Measurements from ENCODE around the gene BMP2K.

BMP2K gene

GRCh38 chr4:78764498-78764961 is 11.6 kb upstream of the BMP2K start:
- Histone ChIP-seq H3K36me3 (ENCODE audit: control insufficient read depth, low read length) (no peaks in the 10 kb centered on the region), H3K27me3 (ENCODE audit: control insufficient read depth, low read length) (no peaks in the 10 kb centered on the region), H3K4me3 (ENCODE audit: low read length) (no peak overlapping the region), H3K9me2 (replicated peaks; ENCODE audit: control insufficient read depth, low read length) (no peaks in the 10 kb centered on the region), H3K4me1 (ENCODE audit: control insufficient read depth, low read length) (peaks cover 35% of the 10 kb centered on the region), H4K20me1 (ENCODE audit: control insufficient read depth, insufficient read depth, low read depth, low read length) (no peaks in the 10 kb centered on the region), H3F3A (ENCODE audit: control insufficient read depth, insufficient read depth) (peaks cover 3% of the 10 kb centered on the region; the same call in 1 of the 2 replicates), H3K9me3 (ENCODE audit: control insufficient read depth, insufficient read depth, low read length) (no peaks in the 10 kb centered on the region), H3K27ac (ENCODE audit: low read depth, low read length) (no peak overlapping the region), H3K79me2 (ENCODE audit: control insufficient read depth, low read length) (no peaks in the 10 kb centered on the region), H3K4me2 (ENCODE audit: low read length) (no peak overlapping the region)
- TF ChIP-seq EZH2phosphoT487 (IDR thresholded peaks at IDR 0.05; ENCODE audit: borderline replicate concordance, low read length) (no peak), CTCF (IDR thresholded peaks at IDR 0.05; ENCODE audit: low read depth, low read length, poor library complexity, severe bottlenecking) (no peak)

- H4K20me1 ChIP-seq (ENCODE audit: control insufficient read depth, insufficient read depth, low read depth, low read length) = no peaks in the 10 kb centered on the region
- no peaks in the 10 kb centered on the region for H3K9me3 ChIP-seq (ENCODE audit: control insufficient read depth, insufficient read depth, low read length)
- peak overlapping the region; percentile 73 for H3K4me2 ChIP-seq (ENCODE audit: low read length)
- no peaks in the 10 kb centered on the region for H3K9me2 ChIP-seq (replicated peaks; ENCODE audit: control insufficient read depth, low read length)
- H3K27ac ChIP-seq (ENCODE audit: low read depth, low read length) = 0 out of 2 replicates have a peak overlapping the region, but pooled peaks have one; percentile 5
- no peaks in the 10 kb centered on the region for H3K79me2 ChIP-seq (ENCODE audit: control insufficient read depth, low read length)
- H3K27me3 ChIP-seq (ENCODE audit: control insufficient read depth, low read length) = no peaks in the 10 kb centered on the region
- H3K4me3 ChIP-seq (ENCODE audit: low read length) = peak overlapping the region; percentile 50
- TF ChIP-seq CTCF (IDR thresholded peaks at IDR 0.05; ENCODE audit: low read depth, low read length, poor library complexity, severe bottlenecking) (no peak), EZH2phosphoT487 (IDR thresholded peaks at IDR 0.05; ENCODE audit: borderline replicate concordance, low read length) (no peak)
- peaks cover 3% of the 10 kb centered on the region; the same call in 1 of the 2 replicates for H3F3A ChIP-seq (ENCODE audit: control insufficient read depth, insufficient read depth)
- H3K36me3 ChIP-seq (ENCODE audit: control insufficient read depth, low read length) = no peaks in the 10 kb centered on the region
- H3K4me1 ChIP-seq (ENCODE audit: control insufficient read depth, low read length) = peaks cover 32% of the 10 kb centered on the region
Observed at GRCh38 chr4:78765432-78766006, 10.6 kb upstream of the BMP2K start.

GRCh38 chr4:78766026-78766425 is 10.1 kb upstream of the BMP2K start:
- Histone ChIP-seq H4K20me1 (ENCODE audit: control insufficient read depth, insufficient read depth, low read depth, low read length) (no peaks in the 10 kb centered on the region), H3K9me2 (replicated peaks; ENCODE audit: control insufficient read depth, low read length) (no peaks in the 10 kb centered on the region), H3K4me2 (ENCODE audit: low read length) (peak overlapping the region; percentile 73), H3K27ac (ENCODE audit: low read depth, low read length) (peak overlapping the region; percentile 31), H3F3A (ENCODE audit: control insufficient read depth, insufficient read depth) (peaks cover 3% of the 10 kb centered on the region; the same call in 1 of the 2 replicates), H3K79me2 (ENCODE audit: control insufficient read depth, low read length) (no peaks in the 10 kb centered on the region), H3K36me3 (ENCODE audit: control insufficient read depth, low read length) (no peaks in the 10 kb centered on the region), H3K9me3 (ENCODE audit: control insufficient read depth, insufficient read depth, low read length) (no peaks in the 10 kb centered on the region), H3K4me1 (ENCODE audit: control insufficient read depth, low read length) (peaks cover 29% of the 10 kb centered on the region), H3K4me3 (ENCODE audit: low read length) (peak overlapping the region; percentile 50), H3K27me3 (ENCODE audit: control insufficient read depth, low read length) (no peaks in the 10 kb centered on the region)
- no peak for TF ChIP-seq CTCF (IDR thresholded peaks at IDR 0.05; ENCODE audit: low read depth, low read length, poor library complexity, severe bottlenecking)
- no peak for TF ChIP-seq EZH2phosphoT487 (IDR thresholded peaks at IDR 0.05; ENCODE audit: borderline replicate concordance, low read length)

Measured in DOHH2 (cell line).